ENCODE measurements around the gene SRSF10.
"Not testable (repeated sequence)": the region's sequence is repeated elsewhere in the genome, so short reads cannot be mapped to it uniquely, and the experiment has no call there.

Gene SRSF10

GRCh38 chr1:23997812-23998211 lies 17.7 kb upstream of the SRSF10 start:
- no peak for DNase-seq

- no peak for DNase-seq
These were observed 16.6 kb upstream of the SRSF10 start for GRCh38 chr1:23996700-23997229.

GRCh38 chr1:23995431-23995837 lies 15.3 kb upstream of the SRSF10 start:
- no peak for DNase-seq

GRCh38 chr1:23992011-23992410 lies 11.9 kb upstream of the SRSF10 start:
- DNase-seq = not testable (repeated sequence)

GRCh38 chr1:23989263-23989662 lies 9.1 kb upstream of the SRSF10 start:
- DNase-seq = no peak

GRCh38 chr1:23987038-23987437 lies 6.9 kb upstream of the SRSF10 start:
- not testable (repeated sequence) for DNase-seq

GRCh38 chr1:23984417-23985186 lies 4.5 kb upstream of the SRSF10 start:
- DNase-seq = peak; percentile 82

GRCh38 chr1:23980728-23981070 lies 572 bp upstream of the SRSF10 start:
- peak; percentile 64 for DNase-seq

- no peak for DNase-seq
These were observed 693 bp downstream of the SRSF10 start for GRCh38 chr1:23979387-23979880.

GRCh38 chr1:23978805-23979204 lies 1.3 kb downstream of the SRSF10 start:
- no peak for DNase-seq

- DNase-seq = no peak
These were observed 2.3 kb downstream of the SRSF10 start for GRCh38 chr1:23977854-23978191.

- no peak for DNase-seq
These were observed 2.8 kb downstream of the SRSF10 start for GRCh38 chr1:23977187-23977853.

GRCh38 chr1:23967871-23968270 lies 12.3 kb downstream of the SRSF10 start:
- no peak for DNase-seq

GRCh38 chr1:23966973-23967493 lies 13.1 kb downstream of the SRSF10 start:
- no peak for DNase-seq

GRCh38 chr1:23964790-23965740 lies 15.1 kb downstream of the SRSF10 start:
- no peak for DNase-seq

GRCh38 chr1:23964235-23964668 lies 15.9 kb downstream of the SRSF10 start:
- no peak for DNase-seq

- no peak for DNase-seq
These were observed 16.4 kb downstream of the SRSF10 start for GRCh38 chr1:23963617-23964234.

GRCh38 chr1:23960291-23961020 lies 19.7 kb downstream of the SRSF10 start:
- peak; percentile 9 for DNase-seq

- peak; percentile 95 for DNase-seq
These were observed 20.5 kb downstream of the SRSF10 start, which contains the start of gene PNRC2 for GRCh38 chr1:23959461-23960290. PNRC2 (plus strand) TSS chr1:23959828; CDS start chr1:23961458, 1,630 bp downstream.

- DNase-seq = peak; percentile 85
These were observed 21.2 kb downstream of the SRSF10 start for GRCh38 chr1:23958810-23959460.

Measured in fibroblast of skin of abdomen (primary cell).